HEK293T (cell line): ENCODE measurements around the gene SPDEF.

ENCODE experiments used
- ARNT ChIP-seq: fragments of 450-650 bp; IDR thresholded peaks from 2 replicates; pipeline ENCODE4 v1.6.1; 2017; ENCODE audit warnings: mild to moderate bottlenecking
- BHLHE40 ChIP-seq: fragments of 450-650 bp; IDR thresholded peaks from 2 replicates; pipeline ENCODE4 v1.6.1; 2016; ENCODE audit warnings: mild to moderate bottlenecking, moderate library complexity, borderline replicate concordance
- CTBP1 ChIP-seq: fragments of 450-650 bp; IDR thresholded peaks from 2 replicates; pipeline ENCODE4 v1.6.1; 2016; ENCODE audit warnings: borderline replicate concordance
- ELF4 ChIP-seq: fragments of 450-650 bp; IDR thresholded peaks from 2 replicates; pipeline ENCODE4 v1.6.1; 2017; ENCODE audit warnings: antibody characterized with exemption
- FOXA1 ChIP-seq: fragments of 450-650 bp; IDR thresholded peaks from 2 replicates; pipeline ENCODE4 v1.6.1; 2016; ENCODE audit warnings: mild to moderate bottlenecking
- FOXM1 ChIP-seq: fragments of 450-650 bp; IDR thresholded peaks from 2 replicates; pipeline ENCODE4 v1.6.1; 2017; ENCODE audit warnings: mild to moderate bottlenecking, borderline replicate concordance
- HDGF ChIP-seq: fragments of 450-650 bp; IDR thresholded peaks from 2 replicates; pipeline ENCODE4 v1.6.1; 2017; ENCODE audit warnings: antibody characterized with exemption, borderline replicate concordance
- LEF1 ChIP-seq: fragments of 450-650 bp; IDR thresholded peaks from 2 replicates; pipeline ENCODE4 v1.6.1; 2017; ENCODE audit warnings: mild to moderate bottlenecking, borderline replicate concordance
- NFRKB ChIP-seq: fragments of 450-650 bp; IDR thresholded peaks from 2 replicates; pipeline ENCODE4 v1.6.1; 2016; ENCODE audit warnings: mild to moderate bottlenecking, moderate library complexity
- PKNOX1 ChIP-seq: fragments of 450-650 bp; IDR thresholded peaks from 2 replicates; pipeline ENCODE4 v1.6.1; 2016
- SP1 ChIP-seq: fragments of 450-650 bp; IDR thresholded peaks from 2 replicates; pipeline ENCODE4 v1.6.1; 2017
- SUZ12 ChIP-seq: fragments of 450-650 bp; IDR thresholded peaks from 2 replicates; pipeline ENCODE4 v1.6.1; 2016; ENCODE audit warnings: mild to moderate bottlenecking
- TARDBP ChIP-seq: fragments of 450-650 bp; IDR thresholded peaks from 2 replicates; pipeline ENCODE4 v1.6.1; 2016

- no peak for TF ChIP-seq FOXM1
- no peak for TF ChIP-seq TARDBP
- TF ChIP-seq PKNOX1: no peak
- TF ChIP-seq SP1: no peak
- no peak for TF ChIP-seq HDGF
- TF ChIP-seq LEF1: no peak
- TF ChIP-seq BHLHE40: no peak
- TF ChIP-seq ARNT: no peak
- TF ChIP-seq FOXA1: no peak
- TF ChIP-seq NFRKB: no peak
- TF ChIP-seq ELF4: no peak
- TF ChIP-seq SUZ12: no peak
- no peak for TF ChIP-seq CTBP1
Observed at GRCh38 chr6:34572021-34572420, 15.9 kb upstream of the SPDEF start.
